ENCODE data around the gene KIF13A. TPM values are rescaled to one million over a fixed set of nuclear protein-coding genes. Genes with fewer than 3 reads are reported as not detected.
A peak's percentile ranks its signal among the peaks of the same experiment; 100 is the strongest.

Gene KIF13A
- total and polyA plus RNA-seq, 4 donors = 4.3 to 28.1 (median 10.6) TPM

- no peak overlapping the region for H3K27ac ChIP-seq (ENCODE audit: low read depth in 1 of 2, low read length in 2 of 2)
- H3K27me3 ChIP-seq (ENCODE audit: control insufficient read depth in 4 of 4, insufficient read depth in 4 of 4, low read length in 3 of 4) = no peaks in the 10 kb centered on the region
- H3K4me1 ChIP-seq (ENCODE audit: control insufficient read depth in 4 of 4, insufficient read depth in 4 of 4, low read length in 3 of 4) = peaks cover 0 to 2% (median 0%) of the 10 kb centered on the region in 4 donors
- no peak overlapping the region for H3K9ac ChIP-seq (ENCODE audit: low read depth in 1 of 2, low read length in 2 of 2)
- DNase-seq (ENCODE audit: low spot score) = no peak
- H3K36me3 ChIP-seq (ENCODE audit: control insufficient read depth in 4 of 4, insufficient read depth in 3 of 4, low read depth in 1 of 4, low read length in 3 of 4) = no peaks in the 10 kb centered on the region
- no peak overlapping the region for H3K4me3 ChIP-seq (ENCODE audit: low read depth in 1 of 3, low read length in 3 of 3)
- H3K9me3 ChIP-seq (ENCODE audit: control insufficient read depth in 4 of 4, low read length in 3 of 4) = no peaks in the 10 kb centered on the region
- WGBS = 93% methylated on average over 2 of the region's 2 CpGs
- no peak for TF ChIP-seq JUND (IDR thresholded peaks at IDR 0.05)
- no peak for TF ChIP-seq HNF4A (conservative IDR thresholded peaks at IDR 0.05)
- TF ChIP-seq FOXA2 (IDR thresholded peaks at IDR 0.05) = no peak
- no peak for TF ChIP-seq EGR1 (IDR thresholded peaks at IDR 0.05; ENCODE audit: low read depth in 2 of 2)
- TF ChIP-seq RAD21 (IDR thresholded peaks at IDR 0.05) = no peak
- TF ChIP-seq NR2F2 (IDR thresholded peaks at IDR 0.05) = no peak
- TF ChIP-seq GABPA (IDR thresholded peaks at IDR 0.05 in 1 of 2, conservative IDR thresholded peaks at IDR 0.05 in 1 of 2) = no peak
- TF ChIP-seq TAF1 (conservative IDR thresholded peaks at IDR 0.05) = no peak
Measured at GRCh38 chr6:17966451-17966850, 21.0 kb downstream of the KIF13A start.

DNA sequence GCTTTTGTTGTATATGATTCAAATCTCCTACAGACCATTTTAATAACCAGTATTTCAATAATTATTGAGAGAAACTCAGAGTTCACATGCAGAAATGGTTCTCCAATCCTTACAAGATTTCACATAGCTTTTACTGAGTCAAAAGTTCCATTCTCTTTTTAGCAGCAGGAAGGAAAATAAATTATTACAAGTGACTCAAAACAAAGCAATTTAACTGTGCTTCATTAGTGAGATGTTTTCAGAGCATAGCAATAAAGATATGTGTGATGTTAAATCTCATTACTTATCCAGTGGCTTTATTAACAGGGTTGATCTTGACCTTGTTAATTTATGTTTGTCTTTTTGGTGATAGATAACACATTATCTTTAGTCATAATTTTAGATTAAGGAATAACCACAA lies 22.0 kb downstream of the KIF13A start:
- no peak overlapping the region for H3K4me3 ChIP-seq (ENCODE audit: low read depth in 1 of 3, low read length in 3 of 3)
- no peaks in the 10 kb centered on the region for H3K36me3 ChIP-seq (ENCODE audit: control insufficient read depth in 4 of 4, insufficient read depth in 3 of 4, low read depth in 1 of 4, low read length in 3 of 4)
- H3K9me3 ChIP-seq (ENCODE audit: control insufficient read depth in 4 of 4, low read length in 3 of 4) = no peaks in the 10 kb centered on the region
- peak in 1 of 2 donors; percentile 36 for TF ChIP-seq JUND (IDR thresholded peaks at IDR 0.05)
- TF ChIP-seq ATF3 (IDR thresholded peaks at IDR 0.05) = no peak
- no peak for DNase-seq (ENCODE audit: low spot score)
- H3K4me1 ChIP-seq (ENCODE audit: control insufficient read depth in 4 of 4, insufficient read depth in 4 of 4, low read length in 3 of 4) = peaks cover 0 to 2% (median 0%) of the 10 kb centered on the region in 4 donors
- no peaks in the 10 kb centered on the region for H3K27me3 ChIP-seq (ENCODE audit: control insufficient read depth in 4 of 4, insufficient read depth in 4 of 4, low read length in 3 of 4)
- no peak overlapping the region for H3K9ac ChIP-seq (ENCODE audit: low read depth in 1 of 2, low read length in 2 of 2)
- H3K27ac ChIP-seq (ENCODE audit: low read depth in 1 of 2, low read length in 2 of 2) = no peak overlapping the region

DNA sequence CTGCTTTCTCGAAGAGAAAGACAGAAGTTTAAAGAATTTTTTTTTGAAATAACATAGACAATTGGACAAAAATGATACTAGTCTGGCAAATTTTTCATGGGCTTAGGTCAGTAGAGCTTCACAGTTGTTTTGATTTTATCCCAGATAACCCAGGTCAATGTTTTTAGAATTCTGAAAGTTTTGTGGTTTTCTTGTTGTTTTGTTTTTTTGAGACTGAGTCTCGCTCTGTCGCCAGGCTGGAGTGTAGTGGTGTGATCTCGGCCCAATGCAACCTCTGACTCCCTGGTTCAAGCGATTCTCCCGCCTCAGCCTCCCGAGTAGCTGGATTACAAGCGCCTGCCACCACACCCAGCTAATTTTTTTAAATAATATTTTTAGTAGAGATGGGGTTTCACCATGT lies 22.8 kb downstream of the KIF13A start:
- Histone ChIP-seq H3K9ac (ENCODE audit: low read depth in 1 of 2, low read length in 2 of 2) (no peak overlapping the region), H3K4me3 (ENCODE audit: low read depth in 1 of 3, low read length in 3 of 3) (no peak overlapping the region), H3K27ac (ENCODE audit: low read depth in 1 of 2, low read length in 2 of 2) (no peak overlapping the region), H3K36me3 (ENCODE audit: control insufficient read depth in 4 of 4, insufficient read depth in 3 of 4, low read depth in 1 of 4, low read length in 3 of 4) (no peaks in the 10 kb centered on the region), H3K27me3 (ENCODE audit: control insufficient read depth in 4 of 4, insufficient read depth in 4 of 4, low read length in 3 of 4) (no peaks in the 10 kb centered on the region), H3K9me3 (ENCODE audit: control insufficient read depth in 4 of 4, low read length in 3 of 4) (no peaks in the 10 kb centered on the region), H3K4me1 (ENCODE audit: control insufficient read depth in 4 of 4, insufficient read depth in 4 of 4, low read length in 3 of 4) (peaks cover 0 to 2% (median 0%) of the 10 kb centered on the region in 4 donors)
- DNase-seq (ENCODE audit: low spot score) = no peak
- TF ChIP-seq HNF4A (conservative IDR thresholded peaks at IDR 0.05) = no peak
- TF ChIP-seq CTCF (IDR thresholded peaks at IDR 0.05; ENCODE audit: low read depth, low read length, missing input control) = no peak
- TF ChIP-seq REST (IDR thresholded peaks at IDR 0.05) = no peak
- no peak for TF ChIP-seq EGR1 (IDR thresholded peaks at IDR 0.05; ENCODE audit: low read depth in 2 of 2)
- TF ChIP-seq, protein P1, sequence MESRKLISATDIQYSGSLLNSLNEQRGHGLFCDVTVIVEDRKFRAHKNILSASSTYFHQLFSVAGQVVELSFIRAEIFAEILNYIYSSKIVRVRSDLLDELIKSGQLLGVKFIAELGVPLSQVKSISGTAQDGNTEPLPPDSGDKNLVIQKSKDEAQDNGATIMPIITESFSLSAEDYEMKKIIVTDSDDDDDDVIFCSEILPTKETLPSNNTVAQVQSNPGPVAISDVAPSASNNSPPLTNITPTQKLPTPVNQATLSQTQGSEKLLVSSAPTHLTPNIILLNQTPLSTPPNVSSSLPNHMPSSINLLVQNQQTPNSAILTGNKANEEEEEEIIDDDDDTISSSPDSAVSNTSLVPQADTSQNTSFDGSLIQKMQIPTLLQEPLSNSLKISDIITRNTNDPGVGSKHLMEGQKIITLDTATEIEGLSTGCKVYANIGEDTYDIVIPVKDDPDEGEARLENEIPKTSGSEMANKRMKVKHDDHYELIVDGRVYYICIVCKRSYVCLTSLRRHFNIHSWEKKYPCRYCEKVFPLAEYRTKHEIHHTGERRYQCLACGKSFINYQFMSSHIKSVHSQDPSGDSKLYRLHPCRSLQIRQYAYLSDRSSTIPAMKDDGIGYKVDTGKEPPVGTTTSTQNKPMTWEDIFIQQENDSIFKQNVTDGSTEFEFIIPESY (IDR thresholded peaks at IDR 0.05) = no peak
- TF ChIP-seq RAD21 (IDR thresholded peaks at IDR 0.05) = no peak
- no peak for TF ChIP-seq TAF1 (conservative IDR thresholded peaks at IDR 0.05)
- no peak for TF ChIP-seq YY1 (IDR thresholded peaks at IDR 0.05)
- 96% methylated on average over 8 of the region's 8 CpGs for whole genome bisulfite sequencing
